Measurements from ENCODE around the gene ZBTB3.
"Not testable (repeated sequence)": the region's sequence is repeated elsewhere in the genome, so short reads cannot be mapped to it uniquely, and the experiment has no call there.

The ZBTB3 gene

DNA sequence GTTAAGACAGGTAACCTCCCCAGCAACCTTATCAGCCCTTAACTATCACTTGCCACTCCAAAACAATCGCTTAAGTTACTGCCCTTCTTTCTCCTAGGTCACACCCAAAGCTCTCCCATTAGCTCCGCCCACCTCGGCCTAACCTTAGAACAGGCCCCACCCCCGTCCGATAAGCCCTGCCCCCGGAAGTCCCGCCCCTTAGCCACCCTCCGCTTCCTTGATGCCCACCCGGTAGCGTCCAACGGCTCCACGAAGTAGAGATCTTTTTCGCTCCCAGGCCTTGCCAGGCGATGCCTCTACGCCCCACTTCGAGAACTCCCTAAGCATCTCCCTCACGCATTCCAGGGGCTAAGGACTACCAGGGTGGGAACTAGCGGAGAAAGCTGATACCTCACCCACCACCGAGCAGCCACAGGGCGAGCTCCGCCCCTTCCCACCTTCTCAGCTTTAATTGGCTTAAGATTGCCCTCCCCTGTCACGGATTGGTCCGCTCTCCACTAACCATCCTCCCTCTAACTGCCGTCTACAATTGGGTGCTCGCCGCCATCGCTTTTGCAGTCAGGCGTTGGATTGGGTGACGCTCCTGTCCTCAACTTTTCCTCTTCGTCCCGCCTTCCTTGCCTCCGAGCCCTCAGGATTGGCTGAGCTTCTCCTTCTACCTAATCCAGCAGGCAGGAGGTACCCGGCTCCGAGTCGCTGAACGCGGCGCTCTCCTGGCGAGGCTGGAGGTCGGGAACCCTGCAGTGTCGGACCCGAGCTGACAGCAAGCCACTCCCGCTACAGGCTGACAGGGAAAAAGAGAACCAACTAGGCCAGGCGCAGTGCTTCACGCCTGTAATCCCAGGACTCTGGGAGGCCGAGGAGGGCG is at the start of gene ZBTB3:
ZBTB3 (minus strand) TSS at position 425 of the 868 bp plus-strand sequence. CDS start 496 bp downstream, outside the sequence.
- peak; percentile 89 for DNase-seq (ENCODE audit: low read depth, low spot score)

DNA sequence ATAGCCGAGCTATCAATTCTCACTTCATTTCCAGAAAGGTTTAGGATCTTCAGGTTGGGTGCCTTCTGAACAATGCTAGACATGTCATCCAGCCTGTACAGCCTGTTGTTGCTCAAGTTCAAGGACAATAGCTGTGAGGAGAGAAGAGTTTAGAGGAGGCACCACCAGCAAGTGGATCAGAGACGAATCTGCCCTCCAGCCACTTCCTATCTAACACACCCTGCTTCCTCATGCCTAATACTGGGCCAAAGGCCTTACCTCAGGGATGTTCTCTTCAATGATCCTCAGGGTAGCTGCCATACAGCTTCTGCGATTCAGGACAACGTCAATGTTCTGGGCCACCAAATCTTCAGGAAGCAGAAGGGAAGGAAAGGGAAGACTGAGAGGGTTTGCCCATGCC is 47.1 kb upstream of the ZBTB3 start:
- DNase-seq (ENCODE audit: low read depth, low spot score), result no peak

DNA sequence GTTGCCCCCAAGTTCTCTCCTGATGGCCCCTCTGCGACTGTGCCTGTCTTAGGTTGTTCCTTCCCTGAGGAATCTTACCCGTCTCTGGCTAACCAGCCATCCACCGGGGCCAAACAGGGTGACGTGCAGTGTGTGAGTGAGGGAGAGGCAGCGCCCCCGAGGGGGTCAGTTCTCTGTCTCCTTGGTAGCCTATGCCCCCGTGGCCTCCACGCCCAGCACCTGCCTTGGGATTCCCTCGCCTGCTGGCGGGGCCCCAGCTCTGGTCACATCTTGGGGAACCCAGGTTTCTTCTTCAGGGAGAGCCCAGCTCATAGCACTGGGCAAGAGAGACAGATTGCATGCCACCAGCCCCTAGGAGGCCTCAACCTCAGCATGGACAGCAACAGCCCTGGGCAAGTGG is 45.5 kb upstream of the ZBTB3 start:
- no peak for DNase-seq (ENCODE audit: low read depth, low spot score)

DNA sequence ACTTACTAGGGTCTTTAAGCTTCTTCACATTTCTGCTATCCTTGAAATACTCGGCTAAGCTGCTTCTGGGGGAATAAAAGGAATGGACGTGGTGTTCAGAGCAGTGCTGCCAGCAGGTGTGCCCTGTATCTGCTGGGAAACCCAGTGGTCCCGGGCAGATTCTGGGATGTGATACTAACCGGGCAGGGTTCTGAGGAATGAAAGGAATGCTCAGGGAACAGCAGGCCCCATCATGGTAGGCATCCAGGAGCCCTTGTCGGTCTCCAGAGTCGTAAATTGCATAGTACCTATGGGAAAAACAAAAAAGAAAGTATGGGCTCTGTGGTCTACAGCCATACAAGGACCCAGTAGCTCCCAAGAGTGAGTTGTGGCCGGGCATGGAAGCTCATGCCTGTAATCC is 42.3 kb upstream of the ZBTB3 start:
- DNase-seq (ENCODE audit: low read depth, low spot score), result no peak

DNA sequence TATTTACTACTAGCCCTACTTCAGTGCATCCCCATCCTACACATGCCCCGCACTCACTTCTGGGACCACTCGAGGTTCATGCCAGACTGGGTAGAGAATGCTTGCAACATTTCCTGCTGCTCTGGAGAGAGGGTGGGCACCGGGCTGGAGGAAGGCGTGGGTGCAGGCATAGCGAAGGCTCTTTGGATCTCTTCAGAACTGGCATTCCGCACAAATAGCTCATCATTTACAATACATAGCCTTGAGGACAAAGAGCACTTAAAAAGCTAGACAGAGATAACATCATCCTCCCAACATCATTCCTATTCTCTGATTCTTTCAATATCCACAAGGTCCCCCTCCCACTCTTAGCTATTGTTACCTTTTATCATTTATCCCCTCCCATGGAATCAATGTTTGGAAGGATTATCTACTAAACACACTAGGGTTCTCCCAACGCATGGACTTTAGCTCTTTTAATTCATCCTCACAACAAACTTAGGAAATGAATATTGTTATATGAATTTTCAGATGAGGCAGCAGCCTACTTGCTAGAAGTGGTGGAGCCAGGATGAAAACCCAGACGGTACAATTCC is 40.3 kb upstream of the ZBTB3 start:
- DNase-seq (ENCODE audit: low read depth, low spot score), result no peak

DNA sequence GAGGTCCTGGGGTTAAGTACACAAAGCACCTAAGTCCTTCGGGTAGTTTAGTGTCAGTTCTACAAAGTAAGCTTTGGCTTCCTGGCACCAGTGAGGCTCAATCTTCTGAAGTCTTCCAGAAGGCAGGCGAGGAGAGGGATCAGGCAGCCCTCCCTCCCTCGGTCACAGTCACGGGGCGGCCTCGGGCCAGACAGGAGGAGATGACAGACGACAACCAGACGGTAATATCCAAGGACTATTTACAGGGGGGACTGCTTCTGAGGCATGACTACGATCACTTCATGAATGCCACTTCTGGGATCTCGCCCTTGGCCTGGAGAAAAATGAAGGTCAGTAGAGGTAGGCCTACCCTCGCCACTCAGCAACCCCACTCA is 38.2 kb upstream of the ZBTB3 start:
- DNase-seq (ENCODE audit: low read depth, low spot score), result no peak

DNA sequence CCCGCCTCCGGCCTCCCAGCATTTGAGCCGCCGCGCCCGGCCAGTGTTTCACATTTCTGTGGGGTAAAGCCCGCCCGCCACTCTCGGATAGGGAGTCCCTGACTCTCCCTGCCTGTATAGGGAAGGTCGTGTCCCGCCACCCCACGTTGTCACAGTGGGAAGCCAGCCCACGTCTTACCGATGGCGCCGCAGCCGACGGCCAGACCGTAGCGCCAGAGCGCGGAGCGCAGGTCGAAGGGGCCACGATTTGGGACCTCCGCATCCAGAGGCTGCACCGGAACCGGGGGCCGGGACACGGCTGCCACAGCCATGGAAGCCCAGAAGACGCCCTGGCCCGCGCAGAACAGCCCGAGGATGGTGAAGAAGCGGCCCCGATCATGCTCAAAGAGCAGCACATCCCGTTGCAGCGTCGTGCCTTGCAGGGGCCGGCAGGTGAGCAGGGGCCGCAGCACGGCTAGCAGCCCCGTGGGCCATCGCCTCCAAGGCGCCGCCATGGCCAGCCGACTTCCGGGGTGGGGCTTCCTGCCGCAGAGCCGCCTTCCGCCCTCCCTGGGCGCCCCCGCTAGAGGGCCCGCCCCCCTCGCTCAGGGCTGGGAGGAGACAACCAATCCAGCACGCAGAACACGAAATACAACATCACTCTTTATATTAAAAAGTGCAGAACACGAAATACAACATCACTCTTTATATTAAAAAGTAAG is 37.7 kb upstream of the ZBTB3 start, which contains the start of gene TMEM223:
TMEM223 (minus strand) TSS at position 506 of the 701 bp plus-strand sequence; CDS start at position 494, 12 bp downstream.
- peak; percentile 81 for DNase-seq (ENCODE audit: low read depth, low spot score)

DNA sequence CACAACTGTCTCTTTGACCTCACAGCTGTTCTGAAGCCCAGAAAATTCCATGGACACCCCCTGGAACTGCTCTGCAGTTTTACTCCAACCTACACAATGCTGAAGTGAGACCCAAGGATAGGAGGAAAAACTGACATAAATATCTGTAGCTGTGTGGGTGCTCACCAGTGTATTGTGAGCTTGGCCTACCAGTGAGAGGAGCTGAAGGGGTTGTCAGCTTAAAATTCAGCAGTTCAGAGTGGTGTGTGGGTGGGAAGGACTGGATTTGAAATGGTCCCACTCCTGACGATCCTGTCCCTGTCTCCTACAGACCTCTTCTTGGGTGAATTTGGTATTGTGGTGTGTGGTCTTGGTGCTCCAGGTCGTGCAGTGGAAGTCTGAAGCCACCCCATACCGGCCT is 35.6 kb upstream of the ZBTB3 start:
- no peak for DNase-seq (ENCODE audit: low read depth, low spot score)

DNA sequence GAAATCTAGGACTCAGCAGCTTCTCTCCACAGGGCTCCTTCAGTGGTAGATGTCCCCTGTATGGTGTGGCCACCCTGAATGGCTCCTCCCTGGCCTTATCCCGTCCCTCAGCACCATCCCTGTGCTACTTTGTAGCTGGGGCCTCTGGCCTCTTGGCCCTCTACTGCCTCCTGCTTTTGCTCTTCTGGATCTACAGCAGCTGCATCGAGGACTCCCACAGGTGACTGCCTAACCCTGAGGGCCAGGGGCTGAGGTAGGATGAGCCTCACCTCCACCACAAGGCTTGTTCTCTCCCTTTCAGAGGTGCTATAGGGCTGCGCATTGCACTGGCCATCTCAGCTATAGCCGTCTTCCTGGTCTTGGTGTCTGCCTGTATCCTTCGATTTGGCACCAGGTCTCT is 35.0 kb upstream of the ZBTB3 start:
- no peak for DNase-seq (ENCODE audit: low read depth, low spot score)

DNA sequence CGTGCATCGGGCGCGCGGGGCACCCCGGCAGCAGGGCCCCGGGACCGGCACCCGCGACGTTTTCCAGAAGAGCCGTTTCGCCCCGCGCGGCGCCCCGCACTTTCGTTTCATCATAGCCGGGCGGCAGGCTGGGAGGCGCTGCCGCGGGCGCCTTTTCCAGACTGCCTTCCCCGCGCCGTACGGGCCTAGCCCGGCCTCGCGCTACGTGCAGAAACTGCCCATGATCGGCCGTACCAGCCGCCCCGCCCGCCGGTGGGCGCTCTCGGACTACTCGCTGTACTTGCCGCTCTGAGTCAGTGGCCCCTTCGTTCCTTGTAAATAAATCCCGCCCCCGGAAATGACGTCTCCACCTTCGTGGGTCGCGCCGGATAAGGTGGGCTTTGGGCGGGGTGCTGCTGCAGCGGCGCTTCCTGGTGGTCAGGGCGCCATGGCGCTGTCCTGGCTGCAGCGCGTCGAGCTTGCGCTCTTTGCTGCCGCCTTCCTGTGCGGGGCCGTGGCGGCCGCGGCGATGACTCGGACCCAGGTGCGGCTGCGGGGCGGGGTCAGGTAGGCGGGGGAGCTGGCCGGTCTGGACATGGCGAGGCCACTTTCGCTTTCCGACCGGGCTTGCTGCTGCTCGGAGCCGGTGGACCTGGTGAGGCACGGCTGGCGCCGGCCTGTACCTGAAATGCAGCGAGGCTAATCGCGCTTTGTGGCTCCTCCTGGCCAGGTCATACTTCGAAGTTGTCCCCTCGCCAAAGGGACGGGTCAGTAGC is 33.2 kb upstream of the ZBTB3 start, which contains the start of gene TMEM179B:
TMEM179B (plus strand) TSS at position 398 of the 755 bp plus-strand sequence; CDS start at position 428, 30 bp downstream.
- DNase-seq (ENCODE audit: low read depth, low spot score), result peak; percentile 98

DNA sequence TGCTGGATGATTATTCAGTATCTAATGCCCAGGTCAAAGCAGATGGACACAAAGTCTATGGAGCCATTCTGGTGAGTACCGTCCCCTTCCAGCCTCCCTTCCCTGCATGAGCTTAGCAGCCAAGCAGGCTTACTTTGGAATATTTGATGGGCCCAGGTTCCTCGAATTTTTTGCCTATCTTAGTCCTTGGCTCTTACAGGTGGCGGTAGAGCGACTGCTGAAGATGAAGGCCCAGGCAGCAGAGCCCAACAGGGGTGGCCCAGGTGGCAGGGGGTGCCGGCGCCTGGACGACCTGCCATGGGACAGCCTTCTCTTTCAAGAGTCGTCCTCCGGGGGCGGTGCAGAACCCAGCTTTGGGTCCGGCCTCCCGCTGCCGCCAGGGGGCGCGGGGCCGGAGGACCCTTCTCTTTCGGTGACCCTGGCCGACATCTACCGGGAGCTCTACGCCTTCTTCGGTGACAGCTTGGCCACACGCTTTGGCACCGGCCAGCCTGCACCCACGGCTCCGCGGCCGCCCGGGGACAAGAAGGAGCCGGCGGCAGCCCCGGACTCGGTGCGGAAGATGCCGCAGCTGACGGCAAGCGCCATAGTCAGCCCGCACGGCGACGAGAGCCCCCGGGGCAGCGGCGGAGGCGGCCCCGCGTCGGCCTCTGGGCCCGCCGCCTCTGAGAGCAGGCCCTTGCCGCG is 32.5 kb upstream of the ZBTB3 start:
- peak; percentile 49 for DNase-seq (ENCODE audit: low read depth, low spot score)

DNA sequence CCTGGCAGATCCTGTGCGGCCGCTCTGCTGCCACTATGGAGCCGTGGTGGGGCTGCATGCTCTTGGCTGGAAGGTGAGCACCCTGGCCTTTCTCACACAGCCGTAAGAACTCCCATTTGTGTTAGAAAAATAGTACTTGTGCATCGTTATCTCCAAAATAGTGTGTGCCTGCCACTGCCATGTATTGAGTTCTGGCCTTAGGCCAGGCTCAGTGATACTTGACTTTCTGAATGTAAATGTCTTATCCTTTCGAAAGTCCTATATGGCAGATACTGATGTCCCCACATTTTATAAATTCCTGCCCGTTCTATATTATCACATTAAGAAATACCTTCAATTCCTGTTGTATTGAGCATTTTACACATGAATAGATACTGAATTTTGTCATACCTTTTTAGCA is 28.8 kb upstream of the ZBTB3 start:
- DNase-seq (ENCODE audit: low read depth, low spot score), result no peak

DNA sequence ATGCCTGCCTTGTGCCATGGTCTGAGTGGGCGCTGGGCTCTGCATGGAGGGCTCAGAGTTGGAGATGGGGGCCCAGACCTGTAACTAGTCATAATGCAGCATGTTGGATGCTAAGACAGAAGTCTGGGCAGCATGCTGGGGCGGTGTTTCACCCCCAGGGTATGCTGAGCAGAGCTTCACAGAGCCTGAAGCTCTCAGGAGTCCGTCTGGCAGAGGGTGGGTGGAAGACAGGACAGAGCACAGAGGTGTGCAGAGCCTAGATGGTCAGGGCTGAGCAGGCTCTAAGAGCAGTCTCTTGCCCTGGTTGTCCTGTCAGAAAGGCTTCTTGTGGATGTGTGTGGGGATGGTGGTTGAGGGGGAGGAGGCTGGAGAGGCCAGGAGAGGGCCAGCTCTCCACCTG is 24.5 kb upstream of the ZBTB3 start:
- DNase-seq (ENCODE audit: low read depth, low spot score), result no peak

DNA sequence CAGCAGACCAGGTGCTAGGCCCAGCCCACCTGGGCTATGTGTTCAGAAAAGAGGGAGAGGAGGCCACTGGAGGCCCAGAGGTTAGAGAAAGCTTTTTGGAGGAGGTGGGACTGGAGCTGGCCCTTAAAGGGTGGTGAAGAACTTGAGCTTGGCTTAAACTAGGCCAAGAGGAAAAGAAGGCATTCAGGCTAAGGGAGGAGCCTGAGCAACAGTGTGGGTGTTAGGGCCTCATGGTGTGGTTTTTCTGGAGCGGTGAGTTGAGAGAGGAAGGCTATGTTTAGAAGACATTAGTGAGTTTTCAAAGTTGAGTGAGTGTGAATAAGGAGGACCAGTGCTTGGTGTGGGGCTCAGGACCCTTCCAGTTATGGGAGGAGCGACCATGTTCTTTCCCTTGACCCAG is 23.4 kb upstream of the ZBTB3 start:
- DNase-seq (ENCODE audit: low read depth, low spot score), result no peak

DNA sequence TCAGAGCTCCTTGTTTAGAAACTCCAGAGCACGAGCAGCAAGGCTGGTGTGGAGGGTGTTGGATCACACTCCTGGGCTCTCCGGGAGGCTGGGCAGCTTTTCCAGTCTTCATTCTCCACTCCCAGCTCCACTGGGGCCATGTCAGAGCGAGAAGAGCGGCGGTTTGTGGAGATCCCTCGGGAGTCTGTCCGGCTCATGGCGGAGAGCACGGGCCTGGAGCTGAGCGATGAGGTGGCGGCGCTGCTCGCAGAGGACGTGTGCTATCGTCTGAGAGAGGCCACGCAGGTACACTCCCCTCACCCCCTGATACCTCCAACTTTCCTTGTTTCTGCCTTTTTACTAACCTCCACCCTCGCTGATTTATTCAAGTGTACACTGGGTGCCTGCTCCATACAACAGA is 21.7 kb upstream of the ZBTB3 start:
- DNase-seq (ENCODE audit: low read depth, low spot score), result no peak

DNA sequence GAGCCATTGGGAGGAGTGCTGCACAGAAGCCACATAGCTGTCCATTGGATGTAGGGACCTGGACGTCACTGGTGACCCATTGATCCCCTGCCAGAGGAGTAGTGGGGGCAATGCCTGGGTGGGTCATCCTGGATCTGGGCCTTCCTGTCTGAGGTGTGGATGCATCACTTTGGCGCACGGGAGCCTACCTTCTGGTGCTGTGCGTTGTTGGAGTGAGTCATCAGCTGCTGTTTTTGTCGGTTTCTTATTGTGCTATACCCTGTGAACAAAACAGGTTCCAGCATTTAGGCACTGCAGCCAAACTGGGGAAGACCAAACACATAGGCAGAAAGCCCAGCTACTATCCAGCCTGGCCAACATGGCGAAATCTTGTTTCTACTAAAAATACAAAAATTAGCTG is 20.4 kb upstream of the ZBTB3 start:
- DNase-seq (ENCODE audit: low read depth, low spot score), result no peak

DNA sequence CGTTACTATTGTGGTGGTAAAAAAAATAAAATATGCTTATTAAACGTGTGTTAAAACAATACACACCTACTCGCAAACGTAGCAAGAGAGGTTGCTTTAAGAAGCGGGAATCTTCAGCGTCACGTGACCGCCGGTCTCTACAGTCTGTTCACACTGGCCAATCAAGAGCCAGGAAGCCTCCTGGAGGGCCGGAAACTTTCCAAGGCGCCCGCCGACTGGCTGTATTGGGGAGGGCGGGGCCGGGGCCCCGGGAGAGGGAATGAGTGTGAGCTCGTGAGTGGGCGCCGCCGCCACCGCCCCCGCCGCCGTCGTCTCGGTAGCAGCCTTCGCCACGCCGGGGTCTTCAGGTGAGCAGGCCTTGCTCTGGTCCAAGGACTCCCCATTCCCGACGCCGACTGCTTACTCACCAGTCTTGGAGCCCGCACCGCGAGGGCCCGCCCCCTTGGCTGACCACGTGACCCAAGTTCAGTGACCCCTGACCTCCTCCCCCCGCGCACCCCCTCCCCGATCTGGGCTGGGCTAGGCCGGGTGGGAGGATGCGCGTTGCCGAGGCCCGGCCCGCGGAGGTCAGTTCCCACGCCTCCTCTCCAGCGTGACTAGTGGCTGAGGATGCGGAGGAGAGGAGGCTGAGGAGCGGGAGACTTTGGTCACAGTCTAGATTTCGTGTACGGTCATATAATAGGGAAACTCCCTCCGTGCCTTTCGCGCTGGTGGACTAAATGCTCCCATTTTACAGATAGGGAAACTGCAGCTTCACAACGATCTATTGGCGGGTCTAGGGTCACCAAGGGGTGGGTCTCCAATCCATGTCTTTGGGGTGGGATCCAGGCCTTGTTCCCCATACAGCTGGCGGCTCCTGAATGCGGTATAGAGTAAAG is 17.4 kb upstream of the ZBTB3 start, which contains the start of gene TAF6L:
TAF6L (plus strand) TSS at position 253 of the 878 bp plus-strand sequence. CDS start 4,388 bp downstream, outside the sequence.
- peak; percentile 83 for DNase-seq (ENCODE audit: low read depth, low spot score)

DNA sequence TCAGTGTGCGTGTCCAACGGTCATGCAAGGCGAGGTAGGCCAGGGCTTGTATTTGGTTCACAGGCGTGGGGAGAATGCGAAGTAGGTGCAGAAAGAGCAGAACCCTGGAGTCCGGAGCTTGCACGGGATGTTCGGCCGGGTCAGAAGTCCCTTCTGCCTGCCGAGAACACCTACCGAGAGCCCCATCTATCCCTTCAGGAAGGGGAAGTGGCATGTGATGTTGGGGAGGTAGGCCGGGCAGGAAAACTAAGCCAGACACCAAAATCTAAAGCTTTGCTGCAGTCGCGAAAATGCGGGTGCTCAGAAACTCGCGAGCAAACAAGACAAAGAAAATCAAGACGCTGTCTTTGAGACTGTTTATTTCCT is 16.8 kb upstream of the ZBTB3 start:
- DNase-seq (ENCODE audit: low read depth, low spot score), result no peak

DNA sequence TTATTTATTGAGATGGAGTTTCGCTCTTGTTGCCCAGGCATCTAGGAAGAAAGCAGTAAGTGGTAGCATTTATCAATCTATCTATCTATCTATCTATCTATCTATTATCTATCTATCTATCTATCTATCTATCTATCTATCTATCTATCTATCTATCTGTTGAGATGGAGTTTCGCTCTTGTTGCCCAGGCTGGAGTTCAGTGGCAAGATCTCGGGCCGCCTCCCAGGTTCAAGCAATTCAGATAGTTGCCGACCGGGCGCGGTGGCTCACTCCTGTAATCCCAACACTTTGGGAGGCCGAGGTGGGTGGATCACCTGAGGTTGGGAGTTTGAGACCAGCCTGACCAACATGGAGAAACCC is 6.9 kb upstream of the ZBTB3 start:
- not testable (repeated sequence) for DNase-seq (ENCODE audit: low read depth, low spot score)

Measured in activated naive CD8-positive, alpha-beta T cell treated with anti-CD3 and anti-CD28 coated beads, Interleukin-2, amount 50 U/mL, for 16 hours (primary cell).